ENCODE data around the gene AKR1E2.
"Not testable (repeated sequence)": the region's sequence is repeated elsewhere in the genome, so short reads cannot be mapped to it uniquely, and the experiment has no call there.

Gene AKR1E2

DNA sequence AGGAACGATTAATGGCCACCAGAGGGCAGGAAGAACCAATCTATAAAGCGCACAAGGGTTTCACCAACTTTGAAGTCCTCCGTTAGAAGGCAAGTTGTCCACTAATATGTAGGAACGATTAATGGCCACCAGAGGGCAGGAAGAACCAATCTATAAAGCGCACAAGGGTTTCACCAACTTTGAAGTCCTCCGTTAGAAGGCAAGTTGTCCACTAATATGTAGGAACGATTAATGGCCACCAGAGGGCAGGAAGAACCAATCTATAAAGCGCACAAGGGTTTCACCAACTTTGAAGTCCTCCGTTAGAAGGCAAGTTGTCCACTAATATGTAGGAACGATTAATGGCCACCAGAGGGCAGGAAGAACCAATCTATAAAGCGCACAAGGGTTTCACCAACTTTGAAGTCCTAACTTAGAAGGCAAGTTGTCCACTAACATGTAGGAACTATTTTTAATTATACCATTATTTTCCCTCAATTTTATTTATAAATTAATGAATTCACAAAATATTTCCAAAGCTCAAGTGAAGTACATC, 10.3 kb upstream of the AKR1E2 start:
- H3K27me3 ChIP-seq (replicated peaks; ENCODE audit: control insufficient read depth, insufficient read depth, low read length); H3K9me3 ChIP-seq (ENCODE audit: control insufficient read depth, low read length); H3K4me3 ChIP-seq (ENCODE audit: low read length); H3K36me3 ChIP-seq (ENCODE audit: control insufficient read depth, insufficient read depth, low read length, severe bottlenecking); H3K9ac ChIP-seq (ENCODE audit: low read length): not testable (repeated sequence)
- peak; percentile 34 for DNase-seq (ENCODE audit: low read depth)
- H3K4me1 ChIP-seq (ENCODE audit: control insufficient read depth, insufficient read depth, low read length), result peaks cover 23% of the 10 kb centered on the region

DNA sequence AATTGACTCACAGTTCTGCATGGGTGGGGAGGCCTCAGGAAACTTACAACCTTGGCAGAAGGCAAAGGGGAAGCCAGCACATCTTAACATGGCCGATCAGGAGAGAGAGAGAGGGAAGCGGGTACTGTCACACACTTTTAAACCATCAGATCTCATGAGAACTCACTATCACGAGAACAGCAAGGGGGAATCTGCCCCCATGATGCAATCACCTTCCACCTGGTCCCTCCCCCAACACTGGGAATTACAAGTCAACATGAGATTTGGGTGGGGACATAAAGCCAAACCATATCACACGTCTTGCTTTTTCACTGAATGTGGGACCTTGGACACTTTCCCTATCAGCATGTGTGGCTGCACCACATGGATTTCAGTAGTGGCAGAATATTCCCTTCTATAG, 9.0 kb upstream of the AKR1E2 start:
- Histone ChIP-seq H3K9ac (ENCODE audit: low read length) (no peak overlapping the region), H3K4me1 (ENCODE audit: control insufficient read depth, insufficient read depth, low read length) (peaks cover 18% of the 10 kb centered on the region), H3K4me3 (ENCODE audit: low read length) (no peak overlapping the region), H3K36me3 (ENCODE audit: control insufficient read depth, insufficient read depth, low read length, severe bottlenecking) (no peaks in the 10 kb centered on the region), H3K9me3 (ENCODE audit: control insufficient read depth, low read length) (no peaks in the 10 kb centered on the region), H3K27me3 (replicated peaks; ENCODE audit: control insufficient read depth, insufficient read depth, low read length) (no peaks in the 10 kb centered on the region)
- DNase-seq (ENCODE audit: low read depth), result no peak

DNA sequence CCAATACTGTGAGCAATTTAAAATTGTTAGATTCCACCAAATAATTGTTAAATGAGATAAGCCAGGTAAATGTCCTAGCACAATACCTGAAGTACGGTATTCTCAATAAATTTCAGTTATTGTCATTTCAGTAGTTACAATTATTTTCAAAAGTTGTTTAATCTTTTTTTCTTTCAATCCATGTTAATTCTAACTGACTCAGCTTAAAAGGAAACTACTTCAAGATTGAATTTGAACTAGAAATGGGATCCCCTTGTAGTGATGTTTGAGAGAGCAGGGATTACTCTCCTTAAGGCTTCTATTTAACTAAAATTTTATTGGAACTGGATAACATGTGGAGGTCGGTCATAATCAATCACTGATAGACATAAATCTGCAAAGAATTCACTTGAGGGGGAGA, 6.9 kb upstream of the AKR1E2 start:
- no peaks in the 10 kb centered on the region for H3K9me3 ChIP-seq (ENCODE audit: control insufficient read depth, low read length)

DNA sequence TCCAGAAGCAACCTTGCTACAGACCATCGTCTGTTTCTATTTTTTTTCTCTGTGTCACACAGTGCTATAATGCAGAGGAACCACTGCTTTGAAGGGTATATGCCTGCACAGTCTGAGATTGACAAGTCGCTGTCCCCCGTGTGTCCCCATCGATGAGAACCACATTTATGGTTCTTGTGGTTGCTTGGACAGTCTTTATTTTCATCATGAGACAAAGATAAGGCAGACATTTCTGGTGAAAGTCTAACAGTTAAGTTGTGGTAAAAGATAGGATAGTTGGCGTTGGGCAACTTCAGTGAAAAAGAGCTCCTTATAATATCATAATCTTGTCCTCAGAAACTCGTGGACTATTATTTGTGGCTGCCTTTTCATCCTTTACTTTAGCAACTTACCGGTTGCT, 6.3 kb upstream of the AKR1E2 start:
- no peaks in the 10 kb centered on the region for H3K9me3 ChIP-seq (ENCODE audit: control insufficient read depth, low read length)
- DNase-seq (ENCODE audit: low read depth), result no peak

More for the DNA sequence above, 6.9 kb upstream of the AKR1E2 start:
- peaks cover 6% of the 10 kb centered on the region for H3K4me1 ChIP-seq (ENCODE audit: control insufficient read depth, insufficient read depth, low read length)
- no peak overlapping the region for H3K9ac ChIP-seq (ENCODE audit: low read length)
- H3K27me3 ChIP-seq (replicated peaks; ENCODE audit: control insufficient read depth, insufficient read depth, low read length), result no peaks in the 10 kb centered on the region
- no peak for DNase-seq (ENCODE audit: low read depth)
- H3K4me3 ChIP-seq (ENCODE audit: low read length), result no peak overlapping the region
- H3K36me3 ChIP-seq (ENCODE audit: control insufficient read depth, insufficient read depth, low read length, severe bottlenecking), result no peaks in the 10 kb centered on the region

DNA sequence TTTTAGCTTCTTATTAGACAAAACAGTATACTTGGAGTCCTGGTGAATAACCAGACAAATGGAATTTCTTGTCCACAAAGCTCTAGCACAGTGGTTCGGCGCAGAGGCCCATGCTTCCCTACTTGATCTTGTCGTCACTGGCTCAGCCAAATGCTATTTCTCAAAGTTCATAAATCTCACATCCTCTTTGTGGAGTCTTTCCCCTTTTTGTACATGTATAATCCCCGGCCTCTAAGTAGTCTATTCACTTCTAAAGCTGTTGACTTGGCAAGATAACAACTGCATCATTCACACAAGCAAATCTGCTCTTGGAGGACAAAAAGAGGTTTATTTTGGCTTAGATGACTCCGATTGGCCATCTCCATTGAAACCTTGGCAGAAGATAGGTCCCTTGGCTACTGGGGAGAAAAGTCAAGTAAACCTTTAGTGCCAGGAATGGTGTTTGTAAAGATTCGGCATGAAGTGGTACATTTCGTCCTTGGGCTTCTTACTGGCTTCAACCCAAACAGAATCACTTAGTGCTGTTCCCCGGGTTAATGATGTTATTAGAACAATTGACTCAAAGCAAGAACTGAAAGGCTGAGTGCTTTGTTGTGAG, 5.1 kb upstream of the AKR1E2 start:
- H3K9me3 ChIP-seq (ENCODE audit: control insufficient read depth, low read length), result no peaks in the 10 kb centered on the region
- DNase-seq (ENCODE audit: low read depth), result no peak
- no peak overlapping the region for H3K4me3 ChIP-seq (ENCODE audit: low read length)
- no peaks in the 10 kb centered on the region for H3K36me3 ChIP-seq (ENCODE audit: control insufficient read depth, insufficient read depth, low read length, severe bottlenecking)
- no peaks in the 10 kb centered on the region for H3K4me1 ChIP-seq (ENCODE audit: control insufficient read depth, insufficient read depth, low read length)
- H3K9ac ChIP-seq (ENCODE audit: low read length), result no peak overlapping the region
- H3K27me3 ChIP-seq (replicated peaks; ENCODE audit: control insufficient read depth, insufficient read depth, low read length), result no peaks in the 10 kb centered on the region

More for the DNA sequence above, 6.3 kb upstream of the AKR1E2 start:
- no peak overlapping the region for H3K9ac ChIP-seq (ENCODE audit: low read length)
- H3K4me3 ChIP-seq (ENCODE audit: low read length), result no peak overlapping the region
- no peaks in the 10 kb centered on the region for H3K27me3 ChIP-seq (replicated peaks; ENCODE audit: control insufficient read depth, insufficient read depth, low read length)
- H3K36me3 ChIP-seq (ENCODE audit: control insufficient read depth, insufficient read depth, low read length, severe bottlenecking), result no peaks in the 10 kb centered on the region
- peaks cover 5% of the 10 kb centered on the region for H3K4me1 ChIP-seq (ENCODE audit: control insufficient read depth, insufficient read depth, low read length)

DNA sequence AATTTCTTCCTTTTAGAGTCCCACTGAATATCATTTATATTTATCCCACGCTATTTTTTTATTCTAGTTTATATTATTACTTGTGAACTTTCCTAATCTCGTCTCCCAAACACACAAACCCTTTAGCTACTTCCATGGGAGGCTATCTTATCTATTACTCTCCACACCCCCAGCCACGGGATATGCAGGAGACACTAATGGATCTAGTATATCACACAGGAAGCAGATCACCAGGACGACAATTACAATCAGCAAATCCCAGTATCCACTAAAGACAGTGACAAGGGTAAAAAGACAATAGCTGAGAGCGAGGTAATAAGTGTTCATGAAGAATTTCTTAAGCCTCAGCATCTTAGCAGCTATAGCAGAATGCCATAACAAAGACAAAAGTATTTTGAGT, 3.8 kb upstream of the AKR1E2 start:
- no peaks in the 10 kb centered on the region for H3K27me3 ChIP-seq (replicated peaks; ENCODE audit: control insufficient read depth, insufficient read depth, low read length)
- no peaks in the 10 kb centered on the region for H3K4me1 ChIP-seq (ENCODE audit: control insufficient read depth, insufficient read depth, low read length)
- no peak for DNase-seq (ENCODE audit: low read depth)
- no peaks in the 10 kb centered on the region for H3K36me3 ChIP-seq (ENCODE audit: control insufficient read depth, insufficient read depth, low read length, severe bottlenecking)
- H3K9ac ChIP-seq (ENCODE audit: low read length), result no peak overlapping the region
- H3K4me3 ChIP-seq (ENCODE audit: low read length), result no peak overlapping the region
- H3K9me3 ChIP-seq (ENCODE audit: control insufficient read depth, low read length), result no peaks in the 10 kb centered on the region

DNA sequence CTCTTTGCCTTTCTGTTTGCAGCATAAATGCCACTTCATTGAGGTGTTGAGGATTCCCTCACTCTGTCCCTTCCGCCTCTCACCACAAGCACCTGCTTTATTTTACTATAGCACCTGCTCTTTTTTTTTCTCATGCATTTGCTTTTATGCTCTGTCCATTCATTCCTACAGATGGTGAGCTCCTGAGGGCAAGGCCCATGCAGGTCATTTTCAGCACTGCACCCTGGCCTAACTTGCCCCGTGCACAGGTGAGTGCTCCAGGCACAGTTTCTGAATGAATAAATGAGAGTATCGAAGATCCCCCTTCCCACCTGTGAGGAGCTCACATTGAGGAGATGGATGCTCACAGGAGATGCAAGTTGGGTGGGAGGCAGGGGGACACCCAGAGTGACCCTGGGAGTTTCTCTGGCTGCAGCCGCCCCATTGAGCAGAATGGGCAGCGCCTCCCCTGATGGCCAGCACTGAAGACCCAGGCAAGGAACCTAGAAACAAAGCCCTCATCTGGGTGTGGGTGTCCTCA, 1.2 kb upstream of the AKR1E2 start:
- no peaks in the 10 kb centered on the region for H3K36me3 ChIP-seq (ENCODE audit: control insufficient read depth, insufficient read depth, low read length, severe bottlenecking)
- no peaks in the 10 kb centered on the region for H3K4me1 ChIP-seq (ENCODE audit: control insufficient read depth, insufficient read depth, low read length)
- no peak for DNase-seq (ENCODE audit: low read depth)
- H3K9ac ChIP-seq (ENCODE audit: low read length), result no peak overlapping the region
- H3K4me3 ChIP-seq (ENCODE audit: low read length), result no peak overlapping the region
- H3K9me3 ChIP-seq (ENCODE audit: control insufficient read depth, low read length), result no peaks in the 10 kb centered on the region
- no peaks in the 10 kb centered on the region for H3K27me3 ChIP-seq (replicated peaks; ENCODE audit: control insufficient read depth, insufficient read depth, low read length)

DNA sequence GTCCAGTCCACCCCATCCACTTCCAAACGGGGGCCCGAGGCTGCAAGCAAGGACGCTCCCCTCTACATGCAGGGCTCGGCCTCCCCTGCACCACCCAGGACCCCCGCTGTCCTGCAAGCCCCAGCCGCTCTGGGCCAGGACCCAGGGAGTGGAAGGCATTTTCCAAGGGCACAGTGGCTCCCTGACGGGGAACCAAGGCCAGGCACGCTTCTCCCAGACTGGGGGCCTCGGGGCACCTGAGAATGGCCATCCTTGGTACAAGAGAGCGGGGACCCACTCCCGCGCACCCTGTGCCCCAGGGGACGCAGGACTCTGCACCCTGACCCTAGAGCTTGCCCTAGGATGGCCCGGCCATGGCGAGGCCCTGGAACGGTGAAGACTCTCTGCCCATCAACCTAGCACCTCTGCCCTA, 545 bp upstream of the AKR1E2 start:
- H3K27me3 ChIP-seq (replicated peaks; ENCODE audit: control insufficient read depth, insufficient read depth, low read length), result no peaks in the 10 kb centered on the region
- no peaks in the 10 kb centered on the region for H3K36me3 ChIP-seq (ENCODE audit: control insufficient read depth, insufficient read depth, low read length, severe bottlenecking)
- no peaks in the 10 kb centered on the region for H3K9me3 ChIP-seq (ENCODE audit: control insufficient read depth, low read length)
- peak overlapping the region; percentile 82 for H3K9ac ChIP-seq (ENCODE audit: low read length)
- DNase-seq (ENCODE audit: low read depth), result no peak
- H3K4me1 ChIP-seq (ENCODE audit: control insufficient read depth, insufficient read depth, low read length), result no peaks in the 10 kb centered on the region
- H3K4me3 ChIP-seq (ENCODE audit: low read length), result peak overlapping the region; percentile 82

DNA sequence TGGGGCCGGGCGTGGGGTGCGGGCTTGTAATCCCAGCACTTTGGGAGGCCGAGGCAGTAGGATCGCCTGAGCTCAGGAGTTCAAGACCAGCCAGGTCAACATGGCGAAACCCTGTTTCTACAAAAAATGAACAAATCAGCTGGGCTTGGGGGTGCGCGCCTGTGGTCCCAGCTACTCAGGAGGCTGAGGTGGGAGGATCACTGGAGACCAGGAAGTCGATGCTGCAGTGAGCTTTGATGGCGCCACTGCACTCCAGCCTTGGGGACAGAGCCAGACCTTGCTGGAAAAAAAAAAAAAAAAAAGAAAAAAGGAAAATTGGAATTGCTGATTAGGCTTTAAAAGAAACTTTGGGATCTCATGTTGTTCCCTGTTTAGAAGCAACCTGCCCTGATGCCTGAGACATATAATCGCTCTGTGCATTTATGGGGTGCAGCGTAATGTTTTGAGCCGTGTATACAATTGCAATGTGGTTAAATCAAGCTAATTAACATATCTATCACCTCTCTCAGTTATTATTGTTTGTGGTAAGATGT, 851 bp downstream of the AKR1E2 start:
- no peaks in the 10 kb centered on the region for H3K9me3 ChIP-seq (ENCODE audit: control insufficient read depth, low read length)
- DNase-seq (ENCODE audit: low read depth), result no peak
- H3K36me3 ChIP-seq (ENCODE audit: control insufficient read depth, insufficient read depth, low read length, severe bottlenecking), result peaks cover 8% of the 10 kb centered on the region
- H3K4me3 ChIP-seq (ENCODE audit: low read length), result peak overlapping the region; percentile 82
- peak overlapping the region; percentile 82 for H3K9ac ChIP-seq (ENCODE audit: low read length)
- no peaks in the 10 kb centered on the region for H3K4me1 ChIP-seq (ENCODE audit: control insufficient read depth, insufficient read depth, low read length)
- no peaks in the 10 kb centered on the region for H3K27me3 ChIP-seq (replicated peaks; ENCODE audit: control insufficient read depth, insufficient read depth, low read length)

DNA sequence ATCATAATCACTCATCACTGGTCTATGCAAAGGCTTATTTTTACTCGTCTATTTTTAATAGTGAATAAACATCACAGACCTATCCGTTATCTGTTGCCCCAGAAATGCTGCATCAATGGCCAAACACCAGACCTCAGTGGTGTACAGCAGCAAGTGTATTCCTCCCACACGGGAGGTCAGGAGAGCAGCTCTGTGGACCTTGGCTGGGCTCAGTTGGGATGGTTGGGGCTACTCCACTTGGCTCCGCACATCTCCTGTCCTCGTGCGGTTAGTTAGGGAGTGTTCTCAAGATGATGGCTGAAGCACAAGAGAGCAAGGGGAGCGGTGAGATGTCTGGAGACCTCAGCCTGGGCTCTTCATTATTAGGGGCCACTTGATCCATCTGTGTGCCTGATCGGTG, 2.0 kb downstream of the AKR1E2 start:
- Histone ChIP-seq H3K36me3 (ENCODE audit: control insufficient read depth, insufficient read depth, low read length, severe bottlenecking) (peaks cover 9% of the 10 kb centered on the region), H3K4me3 (ENCODE audit: low read length) (no peak overlapping the region), H3K4me1 (ENCODE audit: control insufficient read depth, insufficient read depth, low read length) (no peaks in the 10 kb centered on the region), H3K27me3 (replicated peaks; ENCODE audit: control insufficient read depth, insufficient read depth, low read length) (no peaks in the 10 kb centered on the region), H3K9ac (ENCODE audit: low read length) (no peak overlapping the region), H3K9me3 (ENCODE audit: control insufficient read depth, low read length) (no peaks in the 10 kb centered on the region)
- DNase-seq (ENCODE audit: low read depth), result no peak

DNA sequence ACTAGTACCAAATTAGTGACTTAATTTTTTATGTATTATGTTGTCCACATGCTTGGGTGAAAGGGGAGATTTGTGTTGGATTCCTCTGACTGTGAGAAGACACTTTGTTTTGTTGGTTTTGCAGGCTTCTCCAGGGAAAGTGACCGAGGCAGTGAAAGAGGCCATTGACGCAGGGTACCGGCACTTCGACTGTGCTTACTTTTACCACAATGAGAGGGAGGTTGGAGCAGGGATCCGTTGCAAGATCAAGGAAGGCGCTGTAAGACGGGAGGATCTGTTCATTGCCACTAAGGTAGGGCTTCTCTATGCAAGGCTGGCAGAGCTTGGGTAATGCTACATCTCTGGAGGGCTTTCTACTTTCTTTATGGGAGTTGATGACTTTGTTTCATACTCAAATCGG, 4.5 kb downstream of the AKR1E2 start:
- no peak for DNase-seq (ENCODE audit: low read depth)
- H3K9me3 ChIP-seq (ENCODE audit: control insufficient read depth, low read length), result no peaks in the 10 kb centered on the region
- H3K9ac ChIP-seq (ENCODE audit: low read length), result no peak overlapping the region
- no peaks in the 10 kb centered on the region for H3K4me1 ChIP-seq (ENCODE audit: control insufficient read depth, insufficient read depth, low read length)
- H3K36me3 ChIP-seq (ENCODE audit: control insufficient read depth, insufficient read depth, low read length, severe bottlenecking), result peaks cover 33% of the 10 kb centered on the region
- no peak overlapping the region for H3K4me3 ChIP-seq (ENCODE audit: low read length)
- H3K27me3 ChIP-seq (replicated peaks; ENCODE audit: control insufficient read depth, insufficient read depth, low read length), result no peaks in the 10 kb centered on the region
